Midbrain (tissue), 1 donor: ENCODE results near the gene MYOM1.
"Not testable (repeated sequence)": the region's sequence is repeated elsewhere in the genome, so short reads cannot be mapped to it uniquely, and the experiment has no call there.

Experiments used
- DNase-seq: peaks from one replicate; lab custom pipeline; 2025; lab: John Stamatoyannopoulos, UW

Gene MYOM1

GRCh38 chr18:3248658-3249359 is 29.0 kb upstream of the MYOM1 start:
- DNase-seq, result no peak

GRCh38 chr18:3248062-3248657 is 28.4 kb upstream of the MYOM1 start:
- DNase-seq, result no peak

- peak; percentile 94 for DNase-seq
Observed at GRCh38 chr18:3247240-3248061, 27.7 kb upstream of the MYOM1 start, which contains the start of gene MYL12A. MYL12A (plus strand) TSS chr18:3247801; CDS start chr18:3253248, 5,447 bp downstream.

GRCh38 chr18:3246635-3247239 is 27.0 kb upstream of the MYOM1 start:
- DNase-seq, result peak; percentile 68

- DNase-seq, result peak; percentile 87
Observed at GRCh38 chr18:3245853-3246634, 26.3 kb upstream of the MYOM1 start.

- DNase-seq, result no peak
Observed at GRCh38 chr18:3245185-3245564, 25.4 kb upstream of the MYOM1 start.

- no peak for DNase-seq
Observed at GRCh38 chr18:3238742-3239141, 19.0 kb upstream of the MYOM1 start.

- DNase-seq, result no peak
Observed at GRCh38 chr18:3236470-3236869, 16.7 kb upstream of the MYOM1 start.

GRCh38 chr18:3235846-3236245 is 16.1 kb upstream of the MYOM1 start:
- DNase-seq, result no peak

- DNase-seq, result no peak
Observed at GRCh38 chr18:3234457-3234856, 14.7 kb upstream of the MYOM1 start.

- DNase-seq, result no peak
Observed at GRCh38 chr18:3233433-3234168, 13.8 kb upstream of the MYOM1 start.

- DNase-seq, result no peak
Observed at GRCh38 chr18:3233004-3233403, 13.2 kb upstream of the MYOM1 start.

GRCh38 chr18:3230401-3231334 is 10.9 kb upstream of the MYOM1 start:
- DNase-seq, result no peak

- no peak for DNase-seq
Observed at GRCh38 chr18:3226048-3226447, 6.3 kb upstream of the MYOM1 start.

- DNase-seq, result no peak
Observed at GRCh38 chr18:3225588-3225987, 5.8 kb upstream of the MYOM1 start.

GRCh38 chr18:3224223-3224622 is 4.5 kb upstream of the MYOM1 start:
- no peak for DNase-seq

- no peak for DNase-seq
Observed at GRCh38 chr18:3223356-3223755, 3.6 kb upstream of the MYOM1 start.

- DNase-seq, result no peak
Observed at GRCh38 chr18:3221496-3221895, 1.7 kb upstream of the MYOM1 start.

GRCh38 chr18:3220868-3221267 is 1.1 kb upstream of the MYOM1 start:
- not testable (repeated sequence) for DNase-seq

- DNase-seq, result no peak
Observed at GRCh38 chr18:3219241-3219630, 532 bp downstream of the MYOM1 start.
